Stimulated activated CD4-positive, alpha-beta T cell treated with anti-CD3 and anti-CD28 coated beads, Interleukin-12 subunit alpha, Interleukin-12 subunit beta, amount 100 ng/mL, for 48 hours (primary cell): ENCODE results near the gene FARP1.

Source experiments
- DNase-seq, 3 donors: peaks; one replicate each; pipeline ENCODE4 v3.0.0-alpha.2; 2020; ENCODE audit warnings: low read depth in 2 of 3, low spot score in 1 of 3

FARP1 gene

DNA sequence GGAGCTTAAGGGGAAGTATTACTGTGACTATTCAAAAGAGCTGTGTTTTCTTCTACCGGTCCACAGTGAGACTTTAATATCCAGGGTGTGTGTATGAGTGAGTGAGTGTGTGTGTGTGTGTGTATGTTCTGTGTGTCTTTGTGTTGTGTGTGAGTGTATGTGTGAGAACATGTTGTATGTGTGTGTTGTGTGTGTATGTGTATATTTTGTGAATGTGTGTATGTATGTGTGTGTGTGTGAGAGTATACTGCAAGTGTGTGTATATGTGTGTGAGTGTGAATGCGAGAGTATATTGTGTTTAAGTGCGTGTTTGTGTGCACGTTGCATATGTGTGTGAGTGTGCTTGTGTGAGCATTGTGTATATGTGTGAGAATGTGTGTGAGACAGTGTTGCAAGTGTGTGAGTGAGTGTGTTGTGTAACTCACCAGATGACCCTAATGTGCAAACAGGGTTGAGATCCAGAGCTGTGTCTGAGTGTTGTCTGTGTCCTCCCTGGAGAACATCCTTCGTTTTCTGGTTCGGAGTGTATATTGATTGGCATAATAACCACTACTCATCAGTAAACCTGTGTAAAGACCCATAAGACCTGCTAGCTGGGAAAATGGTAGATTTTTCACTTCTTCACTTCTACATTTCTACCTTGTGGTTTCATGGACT, 135.3 kb downstream of the FARP1 start:
- no peak for DNase-seq

DNA sequence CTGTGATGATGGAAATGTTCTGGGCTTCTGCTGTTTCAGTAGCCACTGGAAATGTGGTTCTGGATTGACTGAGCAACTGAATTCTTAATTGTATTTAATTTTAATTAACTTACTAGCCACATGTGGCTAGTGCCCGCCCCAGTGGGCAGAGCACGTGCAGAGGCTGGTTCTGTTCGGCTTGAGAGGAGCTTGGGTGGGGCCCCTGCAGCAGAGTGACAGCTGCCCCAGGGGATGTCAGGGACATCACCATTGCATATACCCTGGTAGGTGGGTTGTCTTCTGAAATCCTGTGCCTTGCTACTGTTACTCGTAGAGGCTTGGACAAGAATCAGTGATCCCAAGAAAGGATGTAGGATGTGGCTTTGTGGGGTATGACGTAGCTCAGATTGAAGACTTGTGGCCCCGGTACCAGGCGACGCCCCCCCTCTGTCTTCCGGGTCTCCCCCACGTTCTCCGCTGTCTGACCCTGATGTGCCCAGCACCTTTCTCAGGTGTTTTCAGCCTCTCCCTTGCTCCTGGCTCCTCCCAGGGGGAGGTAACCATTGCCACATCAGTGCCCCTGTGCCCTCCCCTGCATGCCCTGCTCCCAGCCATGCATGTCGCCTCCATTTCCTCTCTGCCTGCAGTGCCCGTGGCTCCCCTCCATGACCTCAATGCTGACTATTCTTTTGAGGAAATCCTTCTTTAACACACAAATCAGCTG, 136.7 kb downstream of the FARP1 start:
- DNase-seq = no peak

- no peak for DNase-seq
Measured at GRCh38 chr13:98280176-98280510, 137.2 kb downstream of the FARP1 start.

GRCh38 chr13:98284679-98285078, 141.8 kb downstream of the FARP1 start:
- no peak for DNase-seq

DNA sequence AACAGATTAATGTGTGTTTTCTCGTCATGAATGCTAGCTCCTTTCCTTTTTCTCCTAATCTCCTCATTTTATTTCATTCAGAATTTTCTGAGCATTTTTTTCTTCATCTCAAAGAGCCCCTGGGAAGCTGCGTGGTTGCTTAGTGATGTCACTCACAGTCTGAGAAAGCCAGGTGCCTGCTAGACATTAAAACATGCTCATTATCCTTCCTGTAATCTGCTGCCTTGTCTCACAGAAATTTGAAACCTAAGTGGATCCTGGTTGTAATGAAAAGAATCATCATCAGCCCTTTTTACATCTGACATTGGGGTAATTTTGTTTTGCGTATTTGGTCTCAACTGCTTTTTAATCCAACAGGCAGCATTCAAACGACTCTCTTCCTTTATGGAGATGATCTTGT, 142.4 kb downstream of the FARP1 start:
- no peak for DNase-seq

GRCh38 chr13:98285852-98286594, 143.1 kb downstream of the FARP1 start:
- no peak for DNase-seq

DNA sequence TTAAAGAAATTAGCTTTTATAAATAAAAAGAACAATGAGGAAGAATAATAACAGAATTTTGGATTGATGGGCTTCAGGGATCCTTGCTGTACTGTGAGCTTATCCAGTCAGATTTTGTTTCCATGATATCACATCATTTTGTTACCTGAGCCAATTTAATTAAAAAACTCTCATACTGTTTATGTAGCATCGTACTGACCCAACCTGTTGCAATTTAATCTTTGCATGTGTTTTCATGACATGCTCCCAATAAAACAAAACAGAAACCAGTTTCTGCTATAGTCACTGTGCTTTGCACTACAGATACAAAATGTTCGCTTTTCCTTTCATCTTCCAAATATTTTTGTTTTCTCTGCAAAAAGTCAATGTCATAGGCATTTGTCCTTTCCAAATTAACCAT, 143.9 kb downstream of the FARP1 start:
- DNase-seq = no peak

GRCh38 chr13:98288211-98288610, 145.3 kb downstream of the FARP1 start:
- DNase-seq = no peak

- DNase-seq = no peak
Measured at GRCh38 chr13:98289339-98289945, 146.5 kb downstream of the FARP1 start.

GRCh38 chr13:98290261-98290660, 147.4 kb downstream of the FARP1 start:
- no peak for DNase-seq

- no peak for DNase-seq
Measured at GRCh38 chr13:98291658-98292057, 148.8 kb downstream of the FARP1 start.

DNA sequence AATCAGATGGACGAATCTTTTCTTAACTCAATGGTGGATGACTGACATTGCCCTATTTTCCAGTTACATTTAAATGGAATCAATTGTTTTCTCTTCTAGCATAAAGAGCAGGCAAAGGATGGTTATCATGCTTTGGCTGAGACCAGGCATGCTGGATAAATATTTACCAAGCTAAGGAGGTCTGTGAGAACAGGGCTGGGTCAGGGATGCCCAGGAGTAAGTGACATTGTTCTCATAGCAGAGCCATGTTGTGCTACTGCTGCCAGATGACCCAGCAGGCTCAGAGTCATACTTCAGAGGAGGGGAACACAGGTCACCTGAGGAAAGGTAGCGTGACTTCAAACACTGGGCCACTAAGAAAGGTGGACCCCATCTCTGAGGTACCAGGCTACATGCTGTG, 150.2 kb downstream of the FARP1 start:
- DNase-seq = no peak

GRCh38 chr13:98293570-98294142, 150.8 kb downstream of the FARP1 start:
- no peak for DNase-seq

GRCh38 chr13:98295371-98295770, 152.5 kb downstream of the FARP1 start:
- DNase-seq = no peak

- no peak for DNase-seq
Measured at GRCh38 chr13:98297051-98297450, 154.2 kb downstream of the FARP1 start.

- DNase-seq = no peak
Measured at GRCh38 chr13:98297745-98298144, 154.9 kb downstream of the FARP1 start.

DNA sequence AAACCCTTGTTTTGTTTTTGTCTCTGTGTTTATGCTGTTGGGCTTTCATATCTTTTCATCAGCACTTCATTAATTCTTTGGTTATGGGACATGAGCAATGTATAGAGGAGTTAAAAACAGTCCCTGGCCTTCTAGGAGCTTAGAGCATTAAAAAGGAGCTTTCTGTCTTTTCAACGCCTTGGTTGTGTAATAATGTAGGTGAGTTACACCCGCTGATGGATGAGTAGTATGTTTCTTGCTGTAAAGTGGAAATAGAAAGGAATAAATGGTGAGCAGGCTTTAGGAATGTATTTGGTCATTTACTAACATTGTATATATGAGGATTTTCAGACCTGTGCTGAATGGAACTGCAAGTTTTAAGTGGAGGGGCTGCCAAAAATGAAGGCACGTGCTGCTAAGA, 155.7 kb downstream of the FARP1 start:
- DNase-seq = no peak

- DNase-seq = no peak
Measured at GRCh38 chr13:98299235-98299965, 156.5 kb downstream of the FARP1 start.

GRCh38 chr13:98299966-98300350, 157.1 kb downstream of the FARP1 start:
- no peak for DNase-seq

DNA sequence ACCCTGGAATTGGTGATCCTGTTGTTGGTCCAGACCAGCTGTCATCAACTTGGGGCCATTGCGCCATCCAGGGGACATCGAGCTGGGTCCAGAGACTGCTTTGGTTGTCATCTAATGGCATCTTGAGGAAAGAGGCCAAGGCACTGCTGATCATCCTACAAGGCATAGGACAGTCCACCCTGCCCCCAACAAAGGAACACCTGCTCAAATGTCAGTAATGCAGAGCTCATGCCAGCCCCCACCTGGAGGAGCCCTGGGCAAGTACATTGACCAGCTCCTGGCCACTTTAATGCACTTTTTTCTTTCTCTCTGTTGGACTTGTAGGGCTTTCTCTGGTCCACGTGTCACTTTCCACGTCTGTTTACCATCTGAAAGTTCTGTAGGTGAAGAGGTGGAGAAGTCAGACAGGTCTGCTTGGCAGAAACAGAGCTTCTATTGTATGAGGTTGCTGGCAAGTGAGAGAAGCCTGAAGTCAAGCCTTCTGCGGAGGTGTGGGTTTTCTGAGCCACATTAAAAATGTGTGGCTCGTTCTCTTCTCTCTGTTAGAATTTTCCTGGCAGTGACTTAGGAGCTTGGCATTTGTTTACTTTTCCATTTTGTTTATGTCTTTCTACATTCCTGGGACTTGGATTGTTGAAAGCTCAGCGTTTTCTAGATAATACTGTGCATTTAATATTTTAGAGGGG, 158.2 kb downstream of the FARP1 start:
- DNase-seq = no peak
